Osteocyte (in vitro differentiated cells): ENCODE measurements around the gene RAB10. TPM values are rescaled to one million over a fixed set of nuclear protein-coding genes. Genes with fewer than 3 reads are reported as not detected.
"Not testable (repeated sequence)": the region's sequence is repeated elsewhere in the genome, so short reads cannot be mapped to it uniquely, and the experiment has no call there.

Experiments used
- DNase-seq: peaks from one replicate; pipeline ENCODE4 v3.0.0; 2021; ENCODE audit warnings: mixed read lengths; ENCODE audit not compliant: unreplicated experiment; ENCODE audit errors: extremely low spot score
- H3K27ac Mint-ChIP-seq: one replicate; pipeline ENCODE4 v1.8.0; 2021; ENCODE audit warnings: mild to moderate bottlenecking, mixed read lengths; ENCODE audit not compliant: unreplicated experiment
- H3K27me3 Mint-ChIP-seq: one replicate; pipeline ENCODE4 v1.8.0; 2021; ENCODE audit warnings: mixed read lengths; ENCODE audit not compliant: unreplicated experiment
- H3K36me3 Mint-ChIP-seq: one replicate; pipeline ENCODE4 v1.8.0; 2021; ENCODE audit warnings: mixed read lengths; ENCODE audit not compliant: unreplicated experiment
- H3K4me1 Mint-ChIP-seq: one replicate; pipeline ENCODE4 v1.8.0; 2021; ENCODE audit warnings: mixed read lengths; ENCODE audit not compliant: unreplicated experiment
- H3K4me3 Mint-ChIP-seq: one replicate; pipeline ENCODE4 v1.8.0; 2021; ENCODE audit warnings: mild to moderate bottlenecking, moderate library complexity, mixed read lengths; ENCODE audit not compliant: unreplicated experiment
- H3K9me3 Mint-ChIP-seq: one replicate; pipeline ENCODE4 v1.8.0; 2021; ENCODE audit warnings: mixed read lengths; ENCODE audit not compliant: unreplicated experiment
- total RNA-seq: library from RNA; stranded (reverse); gene quantifications from 2 replicates; pipeline ENCODE4 v1.2.1, GENCODE V29; 2021
- TF ChIP-seq, protein P1 (sequence below): fragments of 200-600 bp; sonication (generic); IDR thresholded peaks from 2 replicates; pipeline ENCODE4 v1.5.0; 2021; ENCODE audit warnings: antibody characterized with exemption, mild to moderate bottlenecking, moderate library complexity

The RAB10 gene
- total RNA-seq, 1 donor from 2014 or later, result 139 TPM

DNA sequence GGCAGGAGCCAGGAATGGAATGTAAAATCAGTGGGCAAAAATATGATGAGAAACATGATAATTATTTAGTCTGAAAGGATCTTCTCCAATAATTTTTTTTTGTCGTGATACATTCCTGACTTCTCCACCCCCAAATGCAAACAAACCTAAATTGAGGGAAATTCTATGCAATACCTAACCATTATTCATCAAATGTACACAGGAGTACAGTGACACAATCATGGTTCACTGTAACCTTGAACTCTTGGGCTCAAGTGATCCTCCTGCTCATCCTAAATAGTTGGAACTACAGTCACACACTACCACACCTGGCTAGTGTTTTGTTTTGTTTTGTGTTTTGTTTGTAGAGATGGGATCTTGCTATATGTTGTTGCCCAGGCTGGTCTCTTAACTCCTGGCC lies 46.5 kb downstream of the RAB10 start:
- no peak for DNase-seq
- no peaks in the 10 kb centered on the region for H3K27me3 Mint-ChIP-seq
- H3K4me1 Mint-ChIP-seq, result peaks cover 21% of the 10 kb centered on the region
- H3K4me3 Mint-ChIP-seq, result no peak overlapping the region
- no peaks in the 10 kb centered on the region for H3K9me3 Mint-ChIP-seq
- peaks cover 19% of the 10 kb centered on the region for H3K36me3 Mint-ChIP-seq
- no peak overlapping the region for H3K27ac Mint-ChIP-seq
- TF ChIP-seq, protein P1, sequence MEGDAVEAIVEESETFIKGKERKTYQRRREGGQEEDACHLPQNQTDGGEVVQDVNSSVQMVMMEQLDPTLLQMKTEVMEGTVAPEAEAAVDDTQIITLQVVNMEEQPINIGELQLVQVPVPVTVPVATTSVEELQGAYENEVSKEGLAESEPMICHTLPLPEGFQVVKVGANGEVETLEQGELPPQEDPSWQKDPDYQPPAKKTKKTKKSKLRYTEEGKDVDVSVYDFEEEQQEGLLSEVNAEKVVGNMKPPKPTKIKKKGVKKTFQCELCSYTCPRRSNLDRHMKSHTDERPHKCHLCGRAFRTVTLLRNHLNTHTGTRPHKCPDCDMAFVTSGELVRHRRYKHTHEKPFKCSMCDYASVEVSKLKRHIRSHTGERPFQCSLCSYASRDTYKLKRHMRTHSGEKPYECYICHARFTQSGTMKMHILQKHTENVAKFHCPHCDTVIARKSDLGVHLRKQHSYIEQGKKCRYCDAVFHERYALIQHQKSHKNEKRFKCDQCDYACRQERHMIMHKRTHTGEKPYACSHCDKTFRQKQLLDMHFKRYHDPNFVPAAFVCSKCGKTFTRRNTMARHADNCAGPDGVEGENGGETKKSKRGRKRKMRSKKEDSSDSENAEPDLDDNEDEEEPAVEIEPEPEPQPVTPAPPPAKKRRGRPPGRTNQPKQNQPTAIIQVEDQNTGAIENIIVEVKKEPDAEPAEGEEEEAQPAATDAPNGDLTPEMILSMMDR, result no peak

DNA sequence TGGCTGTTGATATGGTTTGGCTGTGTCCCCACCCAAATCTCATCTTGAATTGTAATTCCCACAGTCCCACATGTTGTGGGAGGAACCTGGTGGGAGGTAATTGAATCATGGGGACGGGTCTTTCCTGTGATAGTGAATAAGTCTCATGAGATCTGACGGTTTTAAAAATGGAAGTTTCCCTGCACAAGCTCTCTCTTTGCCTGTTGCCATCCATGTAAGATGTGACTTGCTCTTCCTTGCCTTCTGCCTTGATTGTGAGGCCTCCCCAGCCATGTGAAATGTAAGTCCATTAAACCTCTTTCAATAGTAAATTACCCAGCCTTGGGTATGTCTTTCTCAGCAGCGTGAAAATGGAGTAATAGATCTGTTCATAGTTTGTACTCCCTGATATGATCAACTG lies 47.0 kb downstream of the RAB10 start:
- not testable (repeated sequence) for H3K4me3 Mint-ChIP-seq

DNA sequence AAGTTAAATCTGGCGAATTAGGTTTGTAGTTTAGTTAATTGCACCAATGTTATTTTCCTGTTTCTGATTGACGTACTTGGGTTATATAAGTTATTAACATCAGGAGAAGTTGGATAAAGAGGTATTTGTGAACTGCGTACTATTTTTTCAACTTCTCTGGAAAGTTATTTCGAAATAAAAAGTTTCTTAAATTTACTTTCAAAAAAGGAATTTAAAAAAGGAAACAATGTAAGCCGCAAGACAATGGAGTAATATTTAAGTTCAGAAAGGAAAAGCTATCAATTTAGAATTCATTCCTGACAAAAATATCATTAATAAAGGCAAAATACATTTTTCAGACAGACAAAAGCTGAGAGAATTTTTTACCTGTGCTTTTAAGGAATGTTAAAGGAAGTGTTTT lies 47.7 kb downstream of the RAB10 start:
- Mint-ChIP-seq H3K27ac (no peak overlapping the region), H3K36me3 (peaks cover 21% of the 10 kb centered on the region), H3K9me3 (no peaks in the 10 kb centered on the region), H3K27me3 (no peaks in the 10 kb centered on the region), H3K4me3 (no peak overlapping the region), H3K4me1 (peaks cover 18% of the 10 kb centered on the region)
- DNase-seq, result no peak
- TF ChIP-seq, protein P1, result no peak

More for the DNA sequence above, 47.0 kb downstream of the RAB10 start:
- Mint-ChIP-seq H3K36me3 (peaks cover 21% of the 10 kb centered on the region), H3K4me1 (peaks cover 19% of the 10 kb centered on the region)
- not testable (repeated sequence) for H3K9me3 Mint-ChIP-seq, H3K27me3 Mint-ChIP-seq, DNase-seq, H3K27ac Mint-ChIP-seq

DNA sequence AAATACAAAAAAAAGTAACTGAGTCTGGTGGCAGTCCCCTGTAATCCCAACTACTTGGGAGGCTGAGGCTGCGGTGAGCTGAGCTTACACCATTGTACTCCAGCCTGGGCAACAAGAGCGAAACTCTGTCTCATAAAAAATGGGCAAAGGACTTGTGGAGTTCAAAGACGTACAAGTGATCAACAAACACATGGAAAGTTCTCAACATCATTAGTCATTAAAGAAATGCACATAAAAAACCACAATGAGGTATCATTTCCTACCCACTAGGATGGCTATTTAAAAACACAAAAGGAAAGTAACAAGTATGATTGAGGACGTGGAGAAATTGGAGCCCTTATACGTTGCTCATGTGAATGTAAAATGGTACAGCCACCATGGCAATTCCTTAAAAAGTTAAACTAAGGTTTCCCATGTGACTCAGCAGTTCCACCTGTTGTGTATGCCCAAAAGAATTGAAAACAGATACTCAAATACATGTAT lies 52.3 kb downstream of the RAB10 start:
- Mint-ChIP-seq H3K4me1 (peaks cover 23% of the 10 kb centered on the region), H3K36me3 (peaks cover 12% of the 10 kb centered on the region), H3K4me3 (no peak overlapping the region), H3K27me3 (no peaks in the 10 kb centered on the region), H3K9me3 (no peaks in the 10 kb centered on the region), H3K27ac (no peak overlapping the region)
- TF ChIP-seq, protein P1, result no peak
- DNase-seq, result no peak

DNA sequence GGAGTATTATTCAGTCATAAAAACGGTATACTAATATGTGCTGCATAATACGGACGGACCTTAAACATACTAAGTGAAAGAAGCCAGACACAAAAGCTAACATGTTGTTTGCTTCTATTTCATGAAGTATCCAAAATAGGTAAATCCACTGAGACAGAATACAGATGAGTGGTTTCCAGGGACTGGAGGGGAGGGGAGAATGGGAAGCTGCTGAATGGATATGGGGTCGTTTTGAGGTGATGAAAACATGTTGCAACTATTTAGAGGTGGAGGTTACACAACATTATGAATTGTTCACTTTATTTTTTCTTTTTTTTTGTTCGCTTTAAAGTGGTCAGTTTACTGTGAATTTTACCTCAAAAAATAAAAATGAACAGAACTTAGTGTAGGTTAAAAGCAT lies 52.9 kb downstream of the RAB10 start:
- Mint-ChIP-seq H3K4me3 (no peak overlapping the region), H3K9me3 (no peaks in the 10 kb centered on the region), H3K27me3 (no peaks in the 10 kb centered on the region), H3K36me3 (peaks cover 11% of the 10 kb centered on the region), H3K27ac (no peak overlapping the region), H3K4me1 (peaks cover 25% of the 10 kb centered on the region)
- TF ChIP-seq, protein P1, result no peak
- DNase-seq, result no peak
